GM18498 (cell line): ENCODE results near the gene FGFBP3.

Experiments
- ATAC-seq: cut with Tn5 transposase; IDR thresholded peaks from one replicate; pipeline ENCODE4 v1.9.1; 2021; ENCODE audit warnings: mild to moderate bottlenecking, moderate library complexity; ENCODE audit not compliant: unreplicated experiment

Gene FGFBP3, protein sequence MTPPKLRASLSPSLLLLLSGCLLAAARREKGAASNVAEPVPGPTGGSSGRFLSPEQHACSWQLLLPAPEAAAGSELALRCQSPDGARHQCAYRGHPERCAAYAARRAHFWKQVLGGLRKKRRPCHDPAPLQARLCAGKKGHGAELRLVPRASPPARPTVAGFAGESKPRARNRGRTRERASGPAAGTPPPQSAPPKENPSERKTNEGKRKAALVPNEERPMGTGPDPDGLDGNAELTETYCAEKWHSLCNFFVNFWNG

GRCh38 chr10:91909117-91909677 lies at the start of gene FGFBP3:
TSS of gene FGFBP3 (minus strand) at chr10:91909486. CDS start at chr10:91908969, 517 bp downstream.
- ATAC-seq, result no peak

DNA sequence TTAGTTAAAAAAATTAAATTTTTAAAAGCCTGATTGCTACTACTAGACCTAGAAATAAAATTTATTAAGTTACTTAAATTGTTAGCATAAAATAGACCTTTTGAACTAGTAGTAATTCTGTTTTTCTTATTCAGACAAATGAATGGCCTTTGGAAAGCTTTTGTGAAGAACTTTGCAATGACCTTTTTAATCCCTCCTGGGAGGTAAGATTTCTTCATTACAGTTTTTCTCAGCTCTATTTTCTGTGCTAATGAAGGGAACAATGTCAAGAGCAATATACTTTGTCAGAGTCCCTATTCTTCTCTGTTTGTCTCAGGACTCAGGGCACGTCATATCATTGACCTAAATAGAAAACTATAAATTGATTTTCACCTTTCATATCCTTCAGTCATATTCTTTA lies 47.8 kb upstream of the FGFBP3 start:
- ATAC-seq, result no peak

DNA sequence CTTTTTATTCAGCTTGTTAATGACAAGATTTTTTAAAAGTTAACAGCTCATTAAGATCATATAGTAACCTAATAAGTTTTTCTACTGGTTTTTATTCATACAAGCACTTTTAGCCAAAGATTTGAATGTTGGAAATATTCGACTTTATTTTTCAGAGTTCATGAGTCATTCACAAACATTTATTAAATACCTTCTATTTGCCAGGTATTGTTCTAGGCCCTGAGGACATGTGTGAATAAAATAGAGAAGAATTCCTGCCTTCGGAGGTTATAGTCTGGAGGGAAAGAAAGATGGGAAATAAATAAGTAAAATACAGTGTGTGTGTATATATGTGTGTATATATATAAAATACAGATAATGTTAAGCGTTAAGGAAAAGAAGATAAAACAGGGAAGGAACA lies 45.8 kb upstream of the FGFBP3 start:
- no peak for ATAC-seq

DNA sequence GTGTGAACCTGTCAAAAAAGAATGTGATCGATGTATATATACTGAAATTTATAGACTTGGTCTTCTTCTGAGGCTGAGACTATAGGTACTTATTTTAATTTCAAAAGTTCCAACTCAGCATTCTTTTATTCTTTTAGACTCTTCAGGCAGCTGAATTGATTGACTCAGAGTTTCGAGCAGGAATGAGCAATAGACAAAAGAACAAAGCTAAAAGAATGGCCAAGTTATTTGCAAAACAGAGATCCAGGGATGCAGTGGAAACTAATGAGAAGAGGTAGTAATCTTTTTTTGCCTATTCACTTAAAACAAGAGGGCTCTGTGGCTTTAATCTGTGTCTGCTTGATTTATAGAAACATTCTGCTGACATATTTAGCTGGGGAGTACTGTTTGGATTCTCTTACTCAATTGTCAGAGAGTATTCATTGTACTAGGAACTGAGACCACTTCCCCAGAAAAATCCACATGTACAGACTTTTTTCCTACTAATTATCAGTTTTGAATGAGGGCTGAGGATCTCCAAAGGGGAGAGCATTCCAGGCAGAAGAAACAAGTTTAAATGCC lies 44.4 kb upstream of the FGFBP3 start:
- ATAC-seq, result no peak

DNA sequence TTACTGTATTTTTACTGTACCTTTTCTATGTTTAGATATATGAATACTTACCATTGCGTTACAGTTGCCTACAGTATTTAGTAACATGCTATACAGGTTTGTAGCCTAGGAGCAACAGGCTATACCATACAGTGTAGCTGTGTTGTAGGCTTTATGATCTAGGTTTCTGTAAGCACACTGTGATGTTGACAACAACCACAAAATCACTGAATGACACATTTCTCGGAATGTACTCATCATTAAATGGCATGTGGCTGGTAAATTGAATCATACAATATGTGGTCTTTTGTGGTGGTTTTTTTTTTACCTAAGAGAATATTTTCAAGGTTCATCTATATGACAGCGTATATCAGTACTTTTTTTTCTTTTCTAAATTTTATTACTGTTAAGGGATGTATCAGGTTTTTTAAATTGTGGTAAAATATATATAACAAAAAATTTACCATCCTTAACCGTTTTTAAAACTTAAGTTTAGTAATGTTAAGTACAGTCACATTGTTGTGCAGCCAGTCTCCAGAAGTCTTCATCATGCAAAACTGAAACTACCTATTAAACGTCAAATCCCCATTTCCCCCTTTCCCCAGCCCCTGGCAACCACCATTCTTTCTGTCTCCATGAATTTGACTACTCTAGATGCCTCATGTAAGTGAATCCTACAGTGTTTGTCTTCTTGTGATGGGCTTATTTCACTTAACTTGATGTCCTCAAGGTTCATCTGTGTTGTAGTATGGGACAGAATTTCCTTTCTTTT lies 35.8 kb upstream of the FGFBP3 start:
- no peak for ATAC-seq

GRCh38 chr10:91941426-91941825 lies 32.1 kb upstream of the FGFBP3 start:
- no peak for ATAC-seq

GRCh38 chr10:91939653-91940052 lies 30.4 kb upstream of the FGFBP3 start:
- ATAC-seq, result no peak

DNA sequence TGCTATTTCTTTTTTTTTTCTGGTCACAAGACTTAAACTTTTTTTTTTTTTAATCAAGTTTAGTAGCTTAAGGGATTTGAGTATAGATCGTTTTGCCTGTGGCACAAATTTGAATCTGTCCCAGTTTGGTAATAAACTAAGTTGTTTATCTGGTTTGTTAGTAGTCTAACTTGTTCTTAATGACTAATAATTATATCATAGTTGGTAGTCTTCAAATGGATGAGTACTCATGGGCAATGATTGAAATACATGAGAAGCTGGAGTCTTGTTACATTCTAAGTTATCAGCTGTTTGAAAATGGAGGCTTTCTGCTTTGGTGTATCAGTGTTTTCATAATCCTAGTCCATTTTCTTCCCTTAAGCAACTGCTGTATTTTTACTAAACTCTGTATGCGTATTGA lies 26.6 kb upstream of the FGFBP3 start:
- ATAC-seq, result no peak

- no peak for ATAC-seq
These were observed 23.5 kb upstream of the FGFBP3 start for GRCh38 chr10:91932737-91933136.

DNA sequence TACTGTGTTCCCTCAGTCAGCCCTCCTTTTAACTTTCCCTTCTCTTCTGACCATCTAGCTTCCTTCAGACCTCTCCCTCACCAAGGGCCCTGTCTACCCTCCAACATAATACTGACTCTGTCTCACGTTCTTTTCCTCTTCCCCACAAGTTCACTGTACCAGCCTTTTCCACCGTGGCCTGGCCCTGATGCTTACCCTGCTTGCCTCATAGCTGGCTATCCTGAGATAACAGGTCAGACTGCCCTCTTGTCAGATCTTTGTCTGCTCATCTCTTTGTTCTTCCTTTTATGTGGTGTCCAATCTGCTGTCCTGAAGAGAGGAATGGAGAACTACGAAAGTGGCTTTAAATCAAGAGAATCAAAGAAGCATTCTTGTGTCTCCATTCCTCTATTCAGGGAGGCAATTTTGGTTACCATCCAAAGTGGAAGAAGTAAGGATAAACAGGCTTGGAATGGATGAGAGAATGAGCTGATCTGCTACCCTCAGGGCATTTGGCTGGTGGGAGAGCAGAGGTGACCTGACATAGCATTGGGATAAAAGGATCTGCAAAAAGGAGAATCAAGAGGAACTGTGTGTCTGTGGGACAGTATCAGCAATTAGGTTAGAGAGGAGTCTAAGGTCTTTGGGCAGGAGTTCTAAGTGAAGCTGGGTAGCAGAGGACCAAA lies 22.4 kb upstream of the FGFBP3 start:
- no peak for ATAC-seq

GRCh38 chr10:91930939-91931338 lies 21.7 kb upstream of the FGFBP3 start:
- no peak for ATAC-seq

DNA sequence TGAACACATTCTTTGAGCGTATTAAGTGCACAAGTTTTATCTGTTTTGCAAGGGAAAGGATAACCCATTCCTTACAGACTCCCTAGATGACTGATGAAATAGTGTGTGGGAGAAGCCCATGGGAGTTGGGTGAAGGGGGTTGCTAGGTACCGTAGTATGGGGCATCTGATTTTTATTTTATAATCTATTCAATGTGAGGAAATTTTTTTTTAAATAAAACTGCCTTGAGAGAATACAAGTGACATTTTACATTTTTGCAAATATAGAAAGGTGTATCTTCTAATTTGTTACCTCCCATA lies 15.7 kb upstream of the FGFBP3 start:
- ATAC-seq, result no peak

DNA sequence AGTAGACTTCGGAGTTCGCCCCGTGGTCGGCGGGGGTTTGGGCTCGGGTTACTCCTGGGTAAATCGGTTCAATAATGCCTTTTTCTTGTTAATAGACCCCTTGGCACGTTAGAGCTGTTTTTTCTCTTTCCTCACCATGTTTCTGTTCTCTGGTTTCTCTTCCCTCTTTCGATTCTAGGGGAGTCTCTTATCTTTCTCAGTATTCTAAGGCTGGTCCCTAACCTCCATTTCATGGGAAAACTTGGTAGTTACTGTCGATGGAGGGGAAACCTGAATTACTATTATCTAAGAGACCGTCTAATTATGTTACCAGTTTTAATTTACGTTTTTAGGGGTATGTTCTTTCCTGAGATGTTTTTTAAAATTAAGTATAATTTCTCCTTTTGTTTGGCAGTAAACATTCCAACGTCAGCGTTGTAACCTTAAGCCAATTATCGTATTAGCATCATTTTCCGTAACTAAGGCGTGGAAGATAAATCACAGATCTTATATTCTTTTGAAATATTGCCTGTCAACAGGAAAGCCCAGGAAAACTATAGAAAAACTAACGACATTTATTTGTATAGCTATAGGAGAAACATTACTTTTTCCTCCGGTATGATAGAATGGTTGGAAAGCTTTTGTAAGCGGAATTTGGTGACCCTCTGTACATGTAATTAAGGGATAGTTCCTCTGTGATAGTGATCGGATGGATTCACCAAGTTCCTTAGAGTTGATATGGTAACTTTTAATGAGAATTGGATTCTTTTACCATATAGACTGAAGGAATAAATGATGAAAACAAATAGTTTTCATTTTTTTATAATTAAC lies 15.1 kb upstream of the FGFBP3 start:
- peak; percentile 18 for ATAC-seq

GRCh38 chr10:91923371-91924211 lies 14.3 kb upstream of the FGFBP3 start, which contains the start of gene BTAF1:
TSS of gene BTAF1 (plus strand) at chr10:91923770. CDS start at chr10:91924077, 307 bp downstream.
- peak; percentile 98 for ATAC-seq

- ATAC-seq, result no peak
These were observed 10.4 kb upstream of the FGFBP3 start for GRCh38 chr10:91919651-91920050.

DNA sequence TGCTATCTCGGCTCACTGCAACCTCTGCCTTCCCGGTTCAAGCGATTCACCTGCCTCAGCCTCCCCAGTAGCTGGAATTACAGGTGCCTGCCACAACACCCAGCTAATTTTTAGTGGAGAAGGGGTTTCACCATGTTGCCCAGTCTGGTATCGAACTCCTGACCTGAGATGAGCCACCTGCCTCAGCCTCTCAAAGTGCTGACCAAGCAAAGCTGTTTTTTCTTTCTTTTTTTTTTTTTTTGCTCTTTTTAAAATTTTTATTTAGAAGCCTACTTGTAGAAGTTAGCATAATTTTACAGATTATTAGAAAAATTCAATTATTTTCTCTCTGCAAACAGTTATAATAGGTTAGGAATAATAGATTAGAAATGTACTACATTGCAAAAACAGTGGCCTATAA lies 1.2 kb upstream of the FGFBP3 start:
- no peak for ATAC-seq

DNA sequence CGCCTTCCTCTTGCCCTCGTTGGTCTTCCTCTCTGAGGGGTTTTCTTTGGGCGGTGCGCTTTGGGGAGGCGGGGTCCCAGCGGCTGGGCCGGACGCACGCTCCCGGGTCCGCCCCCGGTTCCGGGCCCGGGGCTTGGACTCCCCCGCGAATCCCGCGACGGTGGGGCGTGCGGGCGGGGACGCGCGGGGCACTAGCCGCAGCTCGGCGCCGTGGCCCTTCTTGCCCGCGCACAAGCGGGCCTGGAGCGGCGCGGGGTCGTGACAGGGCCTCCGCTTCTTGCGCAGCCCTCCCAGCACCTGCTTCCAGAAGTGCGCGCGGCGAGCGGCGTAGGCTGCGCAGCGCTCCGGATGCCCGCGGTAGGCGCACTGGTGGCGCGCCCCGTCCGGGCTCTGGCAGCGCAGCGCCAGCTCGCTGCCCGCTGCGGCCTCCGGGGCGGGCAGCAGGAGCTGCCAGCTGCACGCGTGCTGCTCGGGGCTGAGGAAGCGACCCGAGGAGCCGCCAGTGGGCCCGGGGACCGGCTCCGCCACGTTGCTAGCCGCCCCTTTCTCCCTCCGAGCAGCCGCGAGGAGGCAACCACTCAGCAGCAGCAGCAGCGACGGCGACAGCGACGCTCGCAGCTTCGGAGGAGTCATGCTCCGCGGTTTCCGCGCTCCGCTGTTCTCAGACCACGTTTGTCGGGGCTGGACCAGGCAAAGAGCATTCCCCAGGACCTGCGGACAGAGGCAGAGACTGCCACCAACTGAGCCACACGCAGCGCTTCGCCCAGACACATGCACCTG lies 759 bp downstream of the FGFBP3 start:
- ATAC-seq, result peak; percentile 95

- no peak for ATAC-seq
These were observed 1.4 kb downstream of the FGFBP3 start for GRCh38 chr10:91907914-91908336.

DNA sequence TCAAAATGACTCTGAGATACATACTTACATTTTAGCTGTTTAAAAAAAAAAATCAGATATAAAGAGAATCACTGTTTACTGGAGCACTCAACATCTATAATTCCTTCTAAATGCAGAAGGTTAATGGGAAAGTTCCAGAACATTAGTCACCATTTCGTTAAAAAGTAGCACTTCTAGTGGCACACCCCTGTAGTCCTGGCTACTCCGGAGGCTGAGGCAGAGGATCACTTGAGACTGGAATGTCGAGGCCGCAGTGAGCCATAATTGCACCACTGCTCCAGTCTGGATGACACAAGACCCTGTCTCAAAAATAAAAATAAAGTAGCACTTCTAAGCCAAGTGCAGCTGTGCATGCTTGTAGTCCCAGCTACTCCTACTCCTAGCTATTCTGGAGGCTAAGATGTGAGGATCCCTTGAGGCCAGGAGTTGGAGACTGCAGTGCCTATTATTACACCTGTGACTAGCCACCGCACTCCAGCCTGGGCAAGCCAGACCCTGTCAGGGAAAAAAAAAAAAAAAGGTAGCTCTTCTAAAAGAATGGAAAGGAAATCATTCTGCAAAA lies 2.2 kb downstream of the FGFBP3 start:
- no peak for ATAC-seq
